ENCODE results near the gene S100A13. TPM values are rescaled to one million over a fixed set of nuclear protein-coding genes. Genes with fewer than 3 reads are reported as not detected.

S100A13 gene
- total RNA-seq, 1 experiment from 2014 or later: 11.0 TPM

DNA sequence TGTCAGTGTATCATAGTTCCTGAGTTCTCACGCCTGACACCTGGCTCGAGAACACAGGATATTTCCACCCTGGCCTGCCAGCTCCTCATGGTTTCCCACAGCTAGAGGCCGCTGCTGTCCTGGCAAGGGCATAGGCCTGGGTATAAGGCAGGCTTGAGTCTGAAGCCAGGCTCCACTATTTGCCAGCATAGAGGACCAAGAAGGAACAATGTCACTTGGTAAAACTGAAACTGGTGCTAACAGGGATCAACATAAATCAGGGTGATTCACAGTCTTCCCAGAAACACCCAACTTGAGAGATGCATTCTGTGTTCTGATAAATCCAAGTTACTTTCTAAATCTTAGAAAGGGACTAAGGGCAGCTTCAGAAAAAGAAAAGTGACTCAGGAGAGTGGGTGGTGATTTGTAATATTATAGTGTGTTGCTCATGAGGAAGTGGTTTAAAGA lies 54.7 kb downstream of the S100A13 start:
- no peak overlapping the region for H3K27ac ChIP-seq (ENCODE audit: low read depth, low read length, poor library complexity, severe bottlenecking)
- ChIA-PET POLR2A (ENCODE audit: low non-redundant PET) (no interaction called here), CTCF (interaction anchor here (0.9 to 1.0 kb wide), 2 partner anchors 45 to 151 kb away, joined by 3 read pairs; no protein-coding TSS in a partner anchor)
- no TSS peak for BruUV-seq (replicated peaks)
- no peaks in the 10 kb centered on the region for H3K9me3 ChIP-seq (ENCODE audit: low read depth, low read length, poor library complexity, severe bottlenecking)
- peaks cover 9% of the 10 kb centered on the region for H3K4me1 ChIP-seq (ENCODE audit: insufficient read depth, low read length, poor library complexity, severe bottlenecking)
- intact Hi-C loops (cut with micrococcal nuclease; ENCODE audit: unreplicated experiment): no loop called here
- peak; percentile 56 for DNase-seq (ENCODE audit: low spot score)
- no peaks in the 10 kb centered on the region for H3K27me3 ChIP-seq (replicated peaks; ENCODE audit: insufficient read depth, low read depth, low read length, poor library complexity)
- H3K4me3 ChIP-seq (ENCODE audit: low read depth, low read length, poor library complexity, severe bottlenecking): no peak overlapping the region
- H3K36me3 ChIP-seq (ENCODE audit: insufficient read depth, low read length, poor library complexity, severe bottlenecking): no peaks in the 10 kb centered on the region
- TF ChIP-seq EZH2 (IDR thresholded peaks at IDR 0.05; ENCODE audit: borderline replicate concordance, low read depth, low read length, poor library complexity, severe bottlenecking): no peak
- peak; percentile 62 for TF ChIP-seq CTCF (conservative IDR thresholded peaks at IDR 0.05; ENCODE audit: low read depth, low read length)

DNA sequence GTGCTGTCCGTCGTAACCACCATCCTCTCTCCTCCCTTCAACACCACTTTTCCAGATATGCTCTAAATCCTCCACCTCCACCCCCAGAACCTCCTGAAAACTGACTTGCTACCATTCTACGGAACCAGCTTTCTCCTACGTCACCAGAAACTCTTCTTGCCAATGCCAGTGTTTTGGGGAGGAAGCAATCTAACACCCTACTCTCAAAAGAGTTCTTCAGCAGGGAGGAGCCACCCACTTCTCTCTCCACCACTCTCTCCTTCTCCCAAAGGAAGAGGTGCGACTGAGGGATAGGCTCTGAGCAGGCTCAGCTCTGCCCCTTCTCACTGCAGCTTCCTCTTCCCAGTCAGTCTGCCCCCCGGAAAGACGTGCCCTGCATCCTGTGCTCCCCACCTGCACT lies 55.6 kb downstream of the S100A13 start:
- TF ChIP-seq EZH2 (IDR thresholded peaks at IDR 0.05; ENCODE audit: borderline replicate concordance, low read depth, low read length, poor library complexity, severe bottlenecking) (no peak), CTCF (conservative IDR thresholded peaks at IDR 0.05; ENCODE audit: low read depth, low read length) (no peak)
- CTCF ChIA-PET: interaction anchor here (0.9 to 1.5 kb wide), 2 partner anchors 46 to 151 kb away, joined by 3 read pairs; no protein-coding TSS in a partner anchor
- Histone ChIP-seq H3K36me3 (ENCODE audit: insufficient read depth, low read length, poor library complexity, severe bottlenecking) (no peaks in the 10 kb centered on the region), H3K9me3 (ENCODE audit: low read depth, low read length, poor library complexity, severe bottlenecking) (no peaks in the 10 kb centered on the region), H3K4me1 (ENCODE audit: insufficient read depth, low read length, poor library complexity, severe bottlenecking) (peaks cover 13% of the 10 kb centered on the region), H3K27ac (ENCODE audit: low read depth, low read length, poor library complexity, severe bottlenecking) (no peak overlapping the region), H3K4me3 (ENCODE audit: low read depth, low read length, poor library complexity, severe bottlenecking) (no peak overlapping the region), H3K27me3 (replicated peaks; ENCODE audit: insufficient read depth, low read depth, low read length, poor library complexity) (no peaks in the 10 kb centered on the region)
- BruUV-seq (replicated peaks): no TSS peak
- intact Hi-C loops (cut with micrococcal nuclease; ENCODE audit: unreplicated experiment): no loop called here
- no peak for DNase-seq (ENCODE audit: low spot score)
- POLR2A ChIA-PET (ENCODE audit: low non-redundant PET): no interaction called here

DNA sequence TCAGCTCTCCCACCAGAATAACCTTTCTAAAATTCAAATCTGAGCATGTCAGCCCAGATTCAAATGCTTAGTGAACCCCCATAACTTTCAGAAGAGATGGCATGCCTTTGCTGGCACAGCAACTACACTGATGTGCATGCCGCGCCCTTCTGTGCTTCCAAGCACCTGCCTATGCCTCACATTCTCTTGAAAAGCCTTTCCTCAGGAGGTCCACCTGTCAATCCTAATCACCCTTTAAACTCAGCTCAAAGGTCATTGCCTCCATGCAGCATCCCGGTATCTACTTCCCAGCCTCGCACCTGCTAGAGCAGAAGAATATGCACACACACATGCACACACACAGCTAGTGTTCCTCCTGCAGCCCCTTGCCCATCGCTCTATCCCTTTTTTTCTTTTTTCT lies 56.4 kb downstream of the S100A13 start:
- H3K9me3 ChIP-seq (ENCODE audit: low read depth, low read length, poor library complexity, severe bottlenecking): no peaks in the 10 kb centered on the region
- POLR2A ChIA-PET (ENCODE audit: low non-redundant PET): no interaction called here
- no peak overlapping the region for H3K4me3 ChIP-seq (ENCODE audit: low read depth, low read length, poor library complexity, severe bottlenecking)
- intact Hi-C loops (cut with micrococcal nuclease; ENCODE audit: unreplicated experiment): no loop called here
- no peaks in the 10 kb centered on the region for H3K27me3 ChIP-seq (replicated peaks; ENCODE audit: insufficient read depth, low read depth, low read length, poor library complexity)
- H3K36me3 ChIP-seq (ENCODE audit: insufficient read depth, low read length, poor library complexity, severe bottlenecking): no peaks in the 10 kb centered on the region
- BruUV-seq (replicated peaks): no TSS peak
- CTCF ChIA-PET: interaction anchor here (0.6 to 1.5 kb wide), 2 partner anchors 34 to 47 kb away, joined by 3 to 5 read pairs; no protein-coding TSS in a partner anchor
- peaks cover 20% of the 10 kb centered on the region for H3K4me1 ChIP-seq (ENCODE audit: insufficient read depth, low read length, poor library complexity, severe bottlenecking)
- H3K27ac ChIP-seq (ENCODE audit: low read depth, low read length, poor library complexity, severe bottlenecking): no peak overlapping the region
- no peak for DNase-seq (ENCODE audit: low spot score)
- TF ChIP-seq CTCF (conservative IDR thresholded peaks at IDR 0.05; ENCODE audit: low read depth, low read length) (no peak), EZH2 (IDR thresholded peaks at IDR 0.05; ENCODE audit: borderline replicate concordance, low read depth, low read length, poor library complexity, severe bottlenecking) (no peak)

Data from A673 (cell line).